GM12873 (cell line): ENCODE measurements around the gene JAK3.

ENCODE experiments used
- CTCF ChIP-seq: IDR thresholded peaks from 2 replicates; pipeline ENCODE4 v1.5.1; 2012; ENCODE audit warnings: low read depth, mild to moderate bottlenecking, moderate library complexity, low read length, control low read depth; ENCODE audit not compliant: insufficient read depth; ENCODE audit errors: missing control alignments

Gene JAK3

GRCh38 chr19:17834350-17835181, 13.2 kb downstream of the JAK3 start:
- no peak for TF ChIP-seq CTCF

GRCh38 chr19:17832443-17833208, 15.2 kb downstream of the JAK3 start:
- TF ChIP-seq CTCF: no peak

- TF ChIP-seq CTCF: no peak
Measured at GRCh38 chr19:17831419-17831888, 16.3 kb downstream of the JAK3 start.

GRCh38 chr19:17830567-17831418, 17.0 kb downstream of the JAK3 start:
- TF ChIP-seq CTCF: no peak

- no peak for TF ChIP-seq CTCF
Measured at GRCh38 chr19:17829855-17830566, 17.8 kb downstream of the JAK3 start.

GRCh38 chr19:17826508-17827056, 21.2 kb downstream of the JAK3 start:
- no peak for TF ChIP-seq CTCF
